ENCODE data around the gene NKPD1.

Gene NKPD1

DNA sequence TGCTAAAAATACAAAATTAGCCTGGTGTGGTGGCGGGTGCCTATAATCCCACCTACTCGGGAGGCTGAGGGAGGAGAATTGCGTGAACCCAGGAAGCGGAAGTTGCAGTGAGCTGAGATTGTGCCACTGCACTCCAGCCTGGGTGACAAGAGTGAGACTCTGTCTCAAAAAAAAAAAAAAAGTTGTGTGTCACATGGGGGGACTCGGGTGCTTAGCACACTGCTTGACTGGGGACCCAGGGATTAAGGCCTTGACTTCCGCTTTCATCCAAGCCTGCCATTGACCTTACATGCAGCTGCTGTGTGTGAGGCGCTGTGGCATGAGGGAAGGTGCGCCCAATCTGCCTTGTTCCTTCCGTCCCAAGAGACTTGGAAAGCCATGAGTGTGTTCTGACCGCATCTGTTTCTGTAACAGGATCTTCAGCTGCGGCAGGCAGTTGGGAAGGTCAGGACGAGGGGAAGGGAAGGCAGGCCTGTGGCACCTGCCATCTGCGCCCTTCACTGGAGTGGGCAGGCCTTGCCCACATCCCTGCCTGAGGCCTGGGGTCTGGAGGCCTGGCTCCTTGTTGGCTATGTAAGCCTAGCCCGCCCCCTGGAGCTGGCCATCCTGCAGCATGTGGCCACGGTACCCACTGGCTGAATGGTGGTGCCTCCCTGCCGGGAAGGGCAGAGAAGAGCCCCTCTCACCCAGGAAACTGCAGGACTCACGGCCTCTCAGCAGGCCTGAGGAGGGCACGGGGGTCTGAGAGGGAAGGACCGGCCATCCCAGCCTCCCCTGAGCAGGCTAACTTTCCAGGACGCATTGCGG is 44.8 kb downstream of the NKPD1 start:
- peak; percentile 53 for DNase-seq

DNA sequence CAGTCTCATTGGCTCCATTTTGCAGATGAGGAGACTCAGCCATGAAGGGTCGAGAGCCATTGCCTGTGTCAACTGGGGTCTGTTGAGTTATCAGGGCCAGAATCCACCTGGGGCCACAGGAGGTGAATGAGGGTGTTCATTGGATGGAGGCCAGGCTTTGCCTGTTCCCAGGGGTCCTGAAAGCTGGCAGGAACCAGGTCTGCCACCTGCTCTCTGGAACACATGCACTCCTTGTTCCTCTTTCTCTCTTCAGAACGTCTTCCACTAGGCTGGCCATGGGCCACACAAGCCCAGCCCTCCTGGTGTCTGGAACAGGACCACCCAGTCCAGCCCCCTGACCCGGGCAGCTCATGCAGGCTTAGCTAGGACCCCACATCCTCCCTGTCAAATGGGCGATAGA is 46.7 kb downstream of the NKPD1 start:
- no peak for DNase-seq

DNA sequence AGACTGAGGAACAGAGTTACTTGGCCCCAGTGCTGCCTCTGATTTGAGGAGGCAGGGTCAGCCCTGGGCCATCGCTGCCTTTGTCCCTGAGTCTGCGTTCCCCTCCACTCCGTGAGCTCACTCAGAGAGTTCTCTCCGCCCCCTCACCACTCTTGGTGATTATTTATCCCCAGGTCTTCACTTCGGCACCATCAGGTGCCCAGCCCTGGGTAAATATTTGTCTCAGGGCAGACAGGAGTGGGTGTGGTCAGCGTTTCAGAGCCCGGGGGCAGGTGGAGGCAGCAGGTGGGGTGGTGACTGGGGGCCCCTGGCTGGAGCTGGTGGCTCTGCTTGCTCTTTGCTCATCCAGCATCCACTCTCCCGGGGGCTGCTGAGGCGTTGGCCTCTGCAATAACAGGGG is 47.2 kb downstream of the NKPD1 start:
- no peak for DNase-seq

DNA sequence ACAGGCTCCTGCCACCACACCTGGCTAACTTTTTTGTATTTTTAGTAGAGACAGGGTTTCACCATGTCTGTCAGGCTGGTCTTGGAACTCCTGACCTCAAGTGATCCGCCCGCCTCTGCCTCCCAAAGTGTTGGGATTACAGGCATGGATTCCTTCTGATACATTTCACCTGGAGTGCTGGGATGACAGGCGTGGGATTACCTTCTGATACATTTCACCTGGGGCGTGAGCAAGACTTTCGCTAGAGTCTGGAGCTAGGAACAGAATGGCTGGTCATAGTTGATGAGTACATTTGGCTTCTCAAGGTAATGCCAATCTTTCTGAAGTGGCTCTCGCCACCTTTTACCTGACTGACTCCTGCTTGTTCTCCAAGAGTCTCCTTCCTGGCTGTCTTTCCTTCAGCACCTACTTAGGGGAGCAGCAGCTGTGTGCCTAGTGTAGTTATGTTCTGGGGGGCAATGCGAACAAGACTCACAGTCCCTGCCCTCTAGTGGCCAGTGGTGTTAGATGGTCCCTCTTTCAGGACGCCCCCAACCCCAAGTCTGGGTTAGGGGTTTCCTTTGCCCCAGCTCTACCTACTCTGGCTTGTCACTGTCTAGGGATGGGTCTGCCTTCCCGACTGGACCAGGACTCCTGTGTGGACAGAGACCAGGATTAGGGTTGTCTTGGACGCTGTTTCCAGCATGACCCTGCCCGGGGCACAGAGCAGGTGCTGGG is 48.5 kb downstream of the NKPD1 start:
- DNase-seq: no peak

Data from eye (tissue), 1 donor.